SK-N-SH (cell line): ENCODE measurements around the gene SPAG9.

Source experiments
- EP300 ChIP-seq, 2 experiments: IDR thresholded peaks; 2 replicates each; pipeline versions ENCODE4 v1.4.0 to v1.6.1; 2012; ENCODE audit warnings: borderline replicate concordance in 1 of 2, low read depth in 1 of 2, low read length in 1 of 2
- MXI1 ChIP-seq: IDR thresholded peaks from 2 replicates; pipeline ENCODE4 v1.6.1; 2012; ENCODE audit warnings: mild to moderate bottlenecking, low read depth, low read length, improper control_type of control experiment
- NFIC ChIP-seq: IDR thresholded peaks from 2 replicates; pipeline ENCODE4 v1.4.0; 2012; ENCODE audit warnings: borderline replicate concordance
- NRF1 ChIP-seq: IDR thresholded peaks from 2 replicates; pipeline ENCODE4 v1.6.1; 2012; ENCODE audit warnings: low read depth, mild to moderate bottlenecking, low read length
- POLR2AphosphoS5 ChIP-seq: IDR thresholded peaks from 2 replicates; pipeline ENCODE4 v1.6.1; 2012; ENCODE audit warnings: low read depth, low read length
- RAD21 ChIP-seq: IDR thresholded peaks from 2 replicates; pipeline ENCODE4 v1.6.1; 2012; ENCODE audit warnings: mild to moderate bottlenecking, low read length
- RCOR1 ChIP-seq: fragments of 150-350 bp; IDR thresholded peaks from 2 replicates; pipeline ENCODE4 v1.6.1; 2017; ENCODE audit warnings: antibody characterized with exemption, low read length
- RFX5 ChIP-seq: IDR thresholded peaks from 2 replicates; pipeline ENCODE4 v1.6.1; 2012; ENCODE audit warnings: mild to moderate bottlenecking, improper control_type of control experiment, low read length
- SIN3A ChIP-seq: IDR thresholded peaks from 2 replicates; pipeline ENCODE4 v1.6.1; 2012; ENCODE audit warnings: low read depth, mild to moderate bottlenecking, low read length, moderate library complexity, borderline replicate concordance
- TEAD4 ChIP-seq: IDR thresholded peaks from 2 replicates; pipeline ENCODE4 v1.4.0; 2012; ENCODE audit warnings: mild to moderate bottlenecking, borderline replicate concordance; ENCODE audit not compliant: insufficient read depth
- TF ChIP-seq, protein P1 (sequence below): fragments of 200-600 bp; sonication (generic); IDR thresholded peaks from 2 replicates; pipeline ENCODE4 v1.6.1; 2017; ENCODE audit warnings: antibody characterized with exemption, mild to moderate bottlenecking, moderate library complexity
- TF ChIP-seq, protein P2 (sequence below): IDR thresholded peaks from 2 replicates; pipeline ENCODE4 v1.4.0; 2012; ENCODE audit warnings: low read depth

DNA sequence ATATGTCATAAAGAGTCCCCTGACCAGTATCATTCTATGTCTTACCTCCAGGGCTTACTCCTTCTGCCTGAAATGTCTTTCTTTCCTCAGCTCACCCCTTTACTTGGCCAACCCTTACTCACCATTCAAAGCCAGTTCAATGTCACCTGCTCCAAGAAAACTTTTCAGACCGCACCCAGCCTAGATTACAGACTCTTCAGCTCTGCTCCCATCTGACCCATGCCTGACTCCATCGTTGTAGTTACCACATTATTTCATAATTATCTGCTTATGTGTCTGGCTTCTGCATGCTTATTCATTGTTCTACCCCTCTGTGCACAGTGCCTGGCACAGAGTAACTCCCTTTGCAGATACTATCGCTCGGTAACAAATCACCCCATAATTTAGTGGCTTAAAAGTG, 192.0 kb downstream of the SPAG9 start:
- TF ChIP-seq NRF1 (no peak), EP300 (IDR thresholded peaks at IDR 0.05; ENCODE audit: borderline replicate concordance in 1 of 2, low read depth in 1 of 2, low read length in 1 of 2) (no peak), POLR2AphosphoS5 (no peak), RFX5 (no peak), NFIC (no peak), RCOR1 (no peak), SIN3A (no peak), RAD21 (no peak), TEAD4 (no peak), MXI1 (no peak)
- TF ChIP-seq, protein P1, sequence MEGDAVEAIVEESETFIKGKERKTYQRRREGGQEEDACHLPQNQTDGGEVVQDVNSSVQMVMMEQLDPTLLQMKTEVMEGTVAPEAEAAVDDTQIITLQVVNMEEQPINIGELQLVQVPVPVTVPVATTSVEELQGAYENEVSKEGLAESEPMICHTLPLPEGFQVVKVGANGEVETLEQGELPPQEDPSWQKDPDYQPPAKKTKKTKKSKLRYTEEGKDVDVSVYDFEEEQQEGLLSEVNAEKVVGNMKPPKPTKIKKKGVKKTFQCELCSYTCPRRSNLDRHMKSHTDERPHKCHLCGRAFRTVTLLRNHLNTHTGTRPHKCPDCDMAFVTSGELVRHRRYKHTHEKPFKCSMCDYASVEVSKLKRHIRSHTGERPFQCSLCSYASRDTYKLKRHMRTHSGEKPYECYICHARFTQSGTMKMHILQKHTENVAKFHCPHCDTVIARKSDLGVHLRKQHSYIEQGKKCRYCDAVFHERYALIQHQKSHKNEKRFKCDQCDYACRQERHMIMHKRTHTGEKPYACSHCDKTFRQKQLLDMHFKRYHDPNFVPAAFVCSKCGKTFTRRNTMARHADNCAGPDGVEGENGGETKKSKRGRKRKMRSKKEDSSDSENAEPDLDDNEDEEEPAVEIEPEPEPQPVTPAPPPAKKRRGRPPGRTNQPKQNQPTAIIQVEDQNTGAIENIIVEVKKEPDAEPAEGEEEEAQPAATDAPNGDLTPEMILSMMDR = no peak
- TF ChIP-seq, protein P2, sequence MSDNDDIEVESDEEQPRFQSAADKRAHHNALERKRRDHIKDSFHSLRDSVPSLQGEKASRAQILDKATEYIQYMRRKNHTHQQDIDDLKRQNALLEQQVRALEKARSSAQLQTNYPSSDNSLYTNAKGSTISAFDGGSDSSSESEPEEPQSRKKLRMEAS = no peak
